H1 (cell line): Measurements from ENCODE around the gene ARID5A. TPM values are rescaled to one million over a fixed set of nuclear protein-coding genes. Genes with fewer than 3 reads are reported as not detected.

ENCODE experiments used
- ASH2L ChIP-seq: fragments of 200-600, 300-600 bp; sonication (generic); IDR thresholded peaks from one replicate; pipeline ENCODE4 v1.7.1; 2017; ENCODE audit warnings: low read length
- BRCA1 ChIP-seq: IDR thresholded peaks from 2 replicates; pipeline ENCODE4 v1.6.1; 2012; ENCODE audit warnings: low read depth, low read length, improper control_type of control experiment
- CREB1 ChIP-seq: IDR thresholded peaks from 2 replicates; pipeline ENCODE4 v1.6.1; 2012; ENCODE audit warnings: inconsistent platforms
- CTBP2 ChIP-seq: IDR thresholded peaks from 2 replicates; pipeline ENCODE4 v1.7.0; 2011; ENCODE audit warnings: borderline replicate concordance, mild to moderate bottlenecking, moderate library complexity, mixed read lengths, low read length; ENCODE audit not compliant: insufficient read depth, insufficient read length
- EGR1 ChIP-seq: IDR thresholded peaks from 2 replicates; pipeline ENCODE4 v1.6.1; 2011; ENCODE audit warnings: low read depth, low read length, borderline replicate concordance
- EP300 ChIP-seq, 2 experiments: IDR thresholded peaks; 1 replicate in 1 of 2; 2 replicates in 1 of 2; pipeline ENCODE4 v1.6.1; 2011 to 2012; ENCODE audit warnings: low read depth in 2 of 2, low read length in 2 of 2, mild to moderate bottlenecking in 2 of 2, borderline replicate concordance in 1 of 2, inconsistent platforms in 1 of 2, moderate library complexity in 1 of 2
- EZH2 ChIP-seq: fragments of 200-600 bp; sonication (generic); IDR thresholded peaks from 2 replicates; pipeline ENCODE4 v1.7.1; 2012; ENCODE audit warnings: low read depth, mild to moderate bottlenecking, moderate library complexity, low read length, inconsistent platforms; ENCODE audit not compliant: severe bottlenecking
- KDM1A ChIP-seq: fragments of 200-600, 300-600 bp; sonication (generic); IDR thresholded peaks from 2 replicates; pipeline ENCODE4 v1.7.1; 2016; ENCODE audit warnings: mild to moderate bottlenecking, low read length, borderline replicate concordance
- MAX ChIP-seq: IDR thresholded peaks from 2 replicates; pipeline ENCODE4 v1.6.1; 2012; ENCODE audit warnings: inconsistent platforms
- NANOG ChIP-seq: IDR thresholded peaks from 2 replicates; pipeline ENCODE4 v1.6.1; 2011; ENCODE audit warnings: low read length, low read depth, mild to moderate bottlenecking, inconsistent platforms; ENCODE audit not compliant: insufficient read depth, poor library complexity, severe bottlenecking
- PHF8 ChIP-seq: fragments of 200-600 bp; sonication (generic); conservative IDR thresholded peaks from 2 replicates; pipeline ENCODE4 v1.7.1; 2012; ENCODE audit warnings: low read depth, mild to moderate bottlenecking, inconsistent platforms, low read length, moderate library complexity
- POLR2A ChIP-seq, 2 experiments: IDR thresholded peaks; 1 replicate in 1 of 2; 2 replicates in 1 of 2; pipeline ENCODE4 v1.6.1; 2011; ENCODE audit warnings: low read depth in 2 of 2, low read length in 2 of 2, mild to moderate bottlenecking in 2 of 2; ENCODE audit errors: control extremely low read depth in 1 of 2
- POLR2AphosphoS5 ChIP-seq: IDR thresholded peaks from 2 replicates; pipeline ENCODE4 v1.6.1; 2011; ENCODE audit warnings: low read depth, low read length
- POU5F1 ChIP-seq: IDR thresholded peaks from 2 replicates; pipeline ENCODE4 v1.6.1; 2011; ENCODE audit warnings: low read depth, mild to moderate bottlenecking, low read length, moderate library complexity
- RXRA ChIP-seq: IDR thresholded peaks from 2 replicates; pipeline ENCODE4 v1.6.1; 2011; ENCODE audit warnings: low read depth, mild to moderate bottlenecking, low read length, moderate library complexity; ENCODE audit not compliant: insufficient read depth
- SIN3A ChIP-seq, 2 experiments: IDR thresholded peaks in 1 of 2; conservative IDR thresholded peaks in 1 of 2; 2 replicates each; pipeline ENCODE4 v1.6.1; 2011 to 2012; ENCODE audit warnings: low read length in 2 of 2, improper control_type of control experiment in 1 of 2, low read depth in 1 of 2, mild to moderate bottlenecking in 1 of 2
- SP1 ChIP-seq: IDR thresholded peaks from 2 replicates; pipeline ENCODE4 v1.6.1; 2011; ENCODE audit warnings: low read depth, low read length
- SUZ12 ChIP-seq: fragments of 200-600 bp; sonication (generic); IDR thresholded peaks from 2 replicates; pipeline ENCODE4 v1.6.1; 2012; ENCODE audit warnings: mild to moderate bottlenecking, inconsistent platforms, low read length, moderate library complexity, mixed read lengths
- TAF7 ChIP-seq: optimal IDR thresholded peaks from 2 replicates; pipeline ENCODE3; 2011; ENCODE audit warnings: low read depth, mild to moderate bottlenecking, inconsistent platforms, low read length, moderate library complexity, borderline replicate concordance
- polyA plus RNA-seq, 7 experiments: library from polyadenylated mRNA; depleted of rRNA in 3 of 7; stranded (reverse) in 5 of 7; unstranded in 2 of 7; fragments of >200 nt in 5 of 7; fragments of 200-250 nt in 2 of 7; gene quantifications; 1 replicate in 5 of 7; 2 replicates in 1 of 7; 4 replicates in 1 of 7; pipeline versions ENCODE4 v1.2.1 to v1.2.3, GENCODE V29; 2011 to 2013; ENCODE audit warnings: missing spikeins in 2 of 7, mixed read lengths in 2 of 7
- total RNA-seq: library from RNA; stranded (reverse); fragmentation: NEBNext Ultra II Directional; extraction: Animal tissue kit (Norgen Biotek cat#: 25700); gene quantifications from 2 replicates; pipeline ENCODE4 v1.2.1, GENCODE V29; 2021

Gene ARID5A
- total and polyA plus RNA-seq, 2 of the 8 experiments (the other 6 are each of a cell fraction or from before 2014, with no cell fraction given) = 3.3 to 5.3 TPM

DNA sequence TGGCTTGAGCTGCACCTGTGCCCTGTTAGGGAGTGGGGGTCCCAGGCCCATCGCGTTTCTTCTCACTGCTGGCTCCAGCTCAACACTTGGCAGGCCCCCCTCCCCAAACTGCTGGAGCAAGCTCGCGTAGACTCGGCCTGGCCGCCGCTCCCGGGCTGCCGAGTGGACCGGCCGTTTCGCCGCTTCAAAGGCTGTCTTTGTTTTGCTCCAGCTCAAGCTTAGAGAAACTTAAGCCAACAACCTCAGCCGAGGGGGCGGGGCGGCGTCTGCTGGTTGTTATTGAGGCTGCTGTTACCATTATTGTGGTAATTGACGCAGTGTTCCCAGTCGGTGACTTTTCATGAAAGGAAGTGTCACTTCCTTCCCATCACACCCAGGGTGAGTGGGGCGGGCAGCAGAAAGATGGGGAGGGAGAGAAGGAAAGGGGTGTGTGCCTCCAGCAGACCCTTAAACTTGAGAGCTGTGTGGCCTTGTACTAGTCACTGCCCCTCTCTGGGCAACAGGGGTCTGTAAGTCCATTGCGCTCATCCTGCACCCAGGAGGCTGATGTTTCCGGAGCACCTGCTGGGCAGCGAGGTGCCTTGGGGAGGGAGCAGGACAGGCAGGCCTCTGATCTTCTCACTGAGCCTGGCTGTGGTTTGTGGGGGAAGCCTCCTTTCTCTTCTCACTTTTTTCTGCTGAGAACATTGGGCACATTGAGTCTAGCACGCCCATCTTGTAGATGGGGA lies 2.1 kb downstream of the ARID5A start (continued):
- TF ChIP-seq POLR2A (IDR thresholded peaks at IDR 0.05; ENCODE audit: control extremely low read depth in 1 of 2, low read depth in 2 of 2, low read length in 2 of 2) (no peak; a peak in 1 of 3 replicates), SP1 (0 out of 2 replicates have a peak, but pooled peaks have one; percentile 25), RXRA (no peak), SUZ12 (no peak), SIN3A (conservative IDR thresholded peaks at IDR 0.05 in 1 of 2, IDR thresholded peaks at IDR 0.05 in 1 of 2; ENCODE audit: low read depth in 1 of 2, low read length in 2 of 2) (peak; percentile 68 to 74; a peak in 2 of 4 replicates), CTBP2 (peak; percentile 68), BRCA1 (no peak), TAF7 (peak; percentile 91), EZH2 (no peak), MAX (peak; percentile 50), PHF8 (no peak), CREB1 (no peak), KDM1A (peak; percentile 95), NANOG (no peak), EGR1 (no peak), EP300 (IDR thresholded peaks at IDR 0.05; ENCODE audit: borderline replicate concordance in 1 of 2, low read depth in 2 of 2, low read length in 2 of 2) (no peak), POLR2AphosphoS5 (peak; percentile 12; the same call in 1 of the 2 replicates), POU5F1 (no peak), ASH2L (peak; percentile 72)
- TF ChIP-seq, all 59 proteins: peak for 9
